HCT116 (cell line): Measurements from ENCODE around the gene GPR65.

Experiments used
- ATF3 ChIP-seq: IDR thresholded peaks from 2 replicates; pipeline ENCODE4 v1.6.1; 2012
- CEBPB ChIP-seq: IDR thresholded peaks from 2 replicates; pipeline ENCODE4 v1.6.1; 2012; ENCODE audit warnings: low read depth
- CTCF ChIP-seq, 3 experiments: fragments of 200-600 bp in 1 of 3; sonication (generic) in 1 of 3; IDR thresholded peaks in 2 of 3; conservative IDR thresholded peaks in 1 of 3; 2 replicates each; pipeline ENCODE4 v1.5.1; 2012 to 2017; ENCODE audit warnings: low read depth in 2 of 3, low read length in 2 of 3, antibody characterized with exemption in 1 of 3, borderline replicate concordance in 1 of 3, control low read depth in 1 of 3, mild to moderate bottlenecking in 1 of 3, mixed read lengths in 1 of 3, mixed run types in 1 of 3, moderate library complexity in 1 of 3; ENCODE audit not compliant: insufficient read depth in 1 of 3
- EZH2 ChIP-seq: fragments of 200-600 bp; sonication (generic); IDR thresholded peaks from 2 replicates; pipeline ENCODE4 v1.6.1; 2017; ENCODE audit warnings: antibody characterized with exemption, mixed run types
- MAX ChIP-seq: IDR thresholded peaks from 2 replicates; pipeline ENCODE4 v1.6.1; 2012
- POLR2A ChIP-seq: IDR thresholded peaks from 2 replicates; pipeline ENCODE4 v1.7.0; 2011; ENCODE audit warnings: borderline replicate concordance; ENCODE audit not compliant: insufficient read depth, insufficient read length; ENCODE audit errors: extremely low read depth
- POLR2AphosphoS5 ChIP-seq: IDR thresholded peaks from 2 replicates; pipeline ENCODE4 v1.6.1; 2011; ENCODE audit warnings: mild to moderate bottlenecking, low read depth, low read length, moderate library complexity
- SIN3A ChIP-seq: IDR thresholded peaks from 2 replicates; pipeline ENCODE4 v1.6.1; 2012; ENCODE audit warnings: low read depth
- SRF ChIP-seq: IDR thresholded peaks from 2 replicates; pipeline ENCODE4 v1.6.1; 2012; ENCODE audit warnings: low read depth
- ZNF274 ChIP-seq: fragments of 200-500 bp; sonication (Bioruptor generic); IDR thresholded peaks from 2 replicates; pipeline ENCODE4 v1.6.1; 2014; ENCODE audit warnings: mild to moderate bottlenecking, low read depth, low read length, inconsistent platforms
- TF ChIP-seq, protein P1 (sequence below): IDR thresholded peaks from 2 replicates; pipeline ENCODE4 v1.6.1; 2012; ENCODE audit warnings: low read depth

DNA sequence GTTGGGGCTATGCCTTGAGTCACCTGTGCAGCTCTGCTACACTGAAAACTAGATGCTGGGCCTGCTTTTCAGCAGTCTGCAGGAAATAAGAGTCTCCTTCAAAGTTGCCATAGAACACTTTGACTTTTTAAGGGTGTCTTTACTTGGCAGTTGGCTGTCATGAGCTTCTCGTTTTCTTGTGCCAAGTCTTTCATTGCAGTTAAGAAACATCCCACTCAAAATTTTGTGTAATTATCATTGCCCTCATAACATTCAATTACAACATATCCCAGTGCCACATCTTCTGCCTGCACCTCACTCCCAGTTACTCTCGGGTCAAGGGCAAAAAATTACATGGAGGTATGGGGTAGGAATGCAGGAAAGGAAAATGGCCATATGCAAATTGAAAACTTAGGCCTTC is 29.1 kb downstream of the GPR65 start:
- TF ChIP-seq POLR2A (no peak), CTCF (IDR thresholded peaks at IDR 0.05 in 2 of 3, conservative IDR thresholded peaks at IDR 0.05 in 1 of 3; ENCODE audit: borderline replicate concordance in 1 of 3, insufficient read depth in 1 of 3, low read depth in 2 of 3, low read length in 2 of 3) (no peak), CEBPB (no peak), EZH2 (no peak), MAX (no peak), ATF3 (no peak), SRF (no peak), POLR2AphosphoS5 (no peak), ZNF274 (no peak), SIN3A (no peak)
- TF ChIP-seq, protein P1, sequence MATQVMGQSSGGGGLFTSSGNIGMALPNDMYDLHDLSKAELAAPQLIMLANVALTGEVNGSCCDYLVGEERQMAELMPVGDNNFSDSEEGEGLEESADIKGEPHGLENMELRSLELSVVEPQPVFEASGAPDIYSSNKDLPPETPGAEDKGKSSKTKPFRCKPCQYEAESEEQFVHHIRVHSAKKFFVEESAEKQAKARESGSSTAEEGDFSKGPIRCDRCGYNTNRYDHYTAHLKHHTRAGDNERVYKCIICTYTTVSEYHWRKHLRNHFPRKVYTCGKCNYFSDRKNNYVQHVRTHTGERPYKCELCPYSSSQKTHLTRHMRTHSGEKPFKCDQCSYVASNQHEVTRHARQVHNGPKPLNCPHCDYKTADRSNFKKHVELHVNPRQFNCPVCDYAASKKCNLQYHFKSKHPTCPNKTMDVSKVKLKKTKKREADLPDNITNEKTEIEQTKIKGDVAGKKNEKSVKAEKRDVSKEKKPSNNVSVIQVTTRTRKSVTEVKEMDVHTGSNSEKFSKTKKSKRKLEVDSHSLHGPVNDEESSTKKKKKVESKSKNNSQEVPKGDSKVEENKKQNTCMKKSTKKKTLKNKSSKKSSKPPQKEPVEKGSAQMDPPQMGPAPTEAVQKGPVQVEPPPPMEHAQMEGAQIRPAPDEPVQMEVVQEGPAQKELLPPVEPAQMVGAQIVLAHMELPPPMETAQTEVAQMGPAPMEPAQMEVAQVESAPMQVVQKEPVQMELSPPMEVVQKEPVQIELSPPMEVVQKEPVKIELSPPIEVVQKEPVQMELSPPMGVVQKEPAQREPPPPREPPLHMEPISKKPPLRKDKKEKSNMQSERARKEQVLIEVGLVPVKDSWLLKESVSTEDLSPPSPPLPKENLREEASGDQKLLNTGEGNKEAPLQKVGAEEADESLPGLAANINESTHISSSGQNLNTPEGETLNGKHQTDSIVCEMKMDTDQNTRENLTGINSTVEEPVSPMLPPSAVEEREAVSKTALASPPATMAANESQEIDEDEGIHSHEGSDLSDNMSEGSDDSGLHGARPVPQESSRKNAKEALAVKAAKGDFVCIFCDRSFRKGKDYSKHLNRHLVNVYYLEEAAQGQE, result no peak
